AG04449 (cell line): ENCODE results near the gene FAM210A.

ENCODE experiments used
- CTCF ChIA-PET: fragments of 350-600 bp; formaldehyde crosslinking; extraction: SDS; loops from one replicate; lab custom pipeline; 2021; ENCODE audit warnings: antibody characterized with exemption; lab: Yijun Ruan, JAX
- POLR2A ChIA-PET: fragments of 400-600, 350-600 bp; formaldehyde crosslinking; extraction: SDS; loops from one replicate; lab custom pipeline; 2020; ENCODE audit warnings: antibody characterized with exemption, inconsistent platforms; lab: Yijun Ruan, JAX
- DNase-seq: peaks from one replicate; pipeline ENCODE4 v3.0.0-alpha.2; 2010; ENCODE audit warnings: low read depth, low spot score
- H3K4me3 ChIP-seq: 2 replicates; pipeline ENCODE4 v1.5.1; 2011; ENCODE audit warnings: low read depth, mild to moderate bottlenecking, control low read depth, low read length
- TF ChIP-seq, protein P1 (sequence below): IDR thresholded peaks from one replicate; pipeline ENCODE4 v1.5.1; 2011; ENCODE audit warnings: mild to moderate bottlenecking, moderate library complexity, low read length, control low read depth, inconsistent platforms; ENCODE audit not compliant: insufficient read depth; ENCODE audit errors: missing control alignments

The FAM210A gene

DNA sequence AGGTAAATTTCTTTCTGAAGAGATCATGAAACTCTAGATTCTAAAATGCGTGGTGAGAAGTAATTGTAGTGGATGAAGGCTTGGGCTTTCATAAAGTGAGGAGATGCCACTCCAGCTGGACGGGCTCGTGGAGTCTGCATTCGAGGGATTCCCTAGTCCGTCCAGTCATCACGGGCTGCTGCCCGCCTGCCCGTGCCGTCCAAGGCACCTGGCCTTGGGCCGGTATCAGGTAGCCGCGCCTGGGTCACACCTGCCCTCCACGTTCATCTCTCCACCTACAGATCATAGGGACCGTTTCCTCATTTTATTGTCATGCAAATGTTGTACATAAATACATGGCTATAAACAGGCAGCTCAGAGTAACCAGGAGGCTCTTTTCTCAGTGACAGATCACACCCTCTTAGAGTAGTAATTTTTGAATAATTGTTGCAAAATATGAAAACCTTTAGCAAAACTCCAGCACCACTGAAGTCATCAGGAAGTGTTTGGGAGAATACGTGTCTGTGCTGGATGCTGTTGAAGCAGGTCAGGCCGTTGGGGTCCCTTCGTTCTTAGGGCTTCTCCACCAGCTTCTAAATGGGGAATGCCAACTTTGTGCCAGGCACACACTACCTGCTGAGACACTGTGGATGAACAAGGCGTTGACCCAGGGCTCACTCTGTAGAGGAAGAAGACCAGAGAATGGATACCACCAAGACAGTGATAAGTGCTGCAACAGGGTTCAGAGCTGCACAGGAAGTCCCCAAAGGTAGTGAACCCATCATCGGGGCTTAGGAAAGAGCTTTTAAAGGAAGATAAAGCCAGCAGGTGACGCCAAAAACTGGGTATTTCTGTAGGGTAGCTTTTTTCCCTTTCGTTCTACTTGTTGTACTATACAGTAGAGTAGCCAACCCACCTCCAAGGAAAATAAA is 112.5 kb downstream of the FAM210A start:
- TF ChIP-seq, protein P1, sequence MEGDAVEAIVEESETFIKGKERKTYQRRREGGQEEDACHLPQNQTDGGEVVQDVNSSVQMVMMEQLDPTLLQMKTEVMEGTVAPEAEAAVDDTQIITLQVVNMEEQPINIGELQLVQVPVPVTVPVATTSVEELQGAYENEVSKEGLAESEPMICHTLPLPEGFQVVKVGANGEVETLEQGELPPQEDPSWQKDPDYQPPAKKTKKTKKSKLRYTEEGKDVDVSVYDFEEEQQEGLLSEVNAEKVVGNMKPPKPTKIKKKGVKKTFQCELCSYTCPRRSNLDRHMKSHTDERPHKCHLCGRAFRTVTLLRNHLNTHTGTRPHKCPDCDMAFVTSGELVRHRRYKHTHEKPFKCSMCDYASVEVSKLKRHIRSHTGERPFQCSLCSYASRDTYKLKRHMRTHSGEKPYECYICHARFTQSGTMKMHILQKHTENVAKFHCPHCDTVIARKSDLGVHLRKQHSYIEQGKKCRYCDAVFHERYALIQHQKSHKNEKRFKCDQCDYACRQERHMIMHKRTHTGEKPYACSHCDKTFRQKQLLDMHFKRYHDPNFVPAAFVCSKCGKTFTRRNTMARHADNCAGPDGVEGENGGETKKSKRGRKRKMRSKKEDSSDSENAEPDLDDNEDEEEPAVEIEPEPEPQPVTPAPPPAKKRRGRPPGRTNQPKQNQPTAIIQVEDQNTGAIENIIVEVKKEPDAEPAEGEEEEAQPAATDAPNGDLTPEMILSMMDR = no peak
- ChIA-PET POLR2A (no interaction called here), CTCF (no interaction called here)
- no peak for DNase-seq
- no peak overlapping the region for H3K4me3 ChIP-seq
